ENCODE results near the gene ACADVL. TPM values are rescaled to one million over a fixed set of nuclear protein-coding genes. Genes with fewer than 3 reads are reported as not detected.

ACADVL gene
- total RNA-seq, 1 experiment from 2014 or later = 305 TPM

- CTCF ChIA-PET = no interaction called here
- Histone ChIP-seq H3K36me3 (ENCODE audit: control insufficient read depth, insufficient read depth, low read length) (peaks cover 4% of the 10 kb centered on the region), H3K4me3 (ENCODE audit: low read depth in 2 of 2, low read length in 2 of 2) (no peak overlapping the region), H3K9me3 (ENCODE audit: control insufficient read depth, insufficient read depth, low read depth, low read length) (no peaks in the 10 kb centered on the region), H3K27me3 (ENCODE audit: control insufficient read depth, insufficient read depth, low read length) (no peaks in the 10 kb centered on the region), H3K27ac (ENCODE audit: low read length) (no peak overlapping the region), H3K4me1 (ENCODE audit: control insufficient read depth, insufficient read depth, low read length) (no peaks in the 10 kb centered on the region)
- intact Hi-C loops (cut with micrococcal nuclease; ENCODE audit: unreplicated experiment) = no loop called here
- POLR2A ChIA-PET = no interaction called here
- in situ Hi-C loops (cut with HindIII; ENCODE audit: low pct_unique_long_range_greater_than_20kb, low sequenced_read_pairs) = no loop called here
- BruUV-seq (replicated peaks) = no TSS peak
- ATAC-seq (no peak), DNase-seq (ENCODE audit: low read depth, low spot score) (no peak)
- TF ChIP-seq POLR2AphosphoS5 (IDR thresholded peaks at IDR 0.05; ENCODE audit: low read depth, low read length) (no peak), TCF7L2 (IDR thresholded peaks at IDR 0.05; ENCODE audit: low read depth, low read length) (no peak), REST (IDR thresholded peaks at IDR 0.05; ENCODE audit: insufficient read depth in 1 of 2, low read depth in 2 of 2, low read length in 1 of 2) (no peak), CTCF (IDR thresholded peaks at IDR 0.05) (no peak), SIN3A (IDR thresholded peaks at IDR 0.05; ENCODE audit: borderline replicate concordance, insufficient read depth, low read depth, low read length) (no peak)
These were observed 16.3 kb upstream of the ACADVL start for GRCh38 chr17:7203391-7203790.

- no peak for ATAC-seq
These were observed 15.4 kb upstream of the ACADVL start for GRCh38 chr17:7204336-7204735.

More at GRCh38 chr17:7204336-7204735, 15.4 kb upstream of the ACADVL start:
- intact Hi-C loops (cut with micrococcal nuclease; ENCODE audit: unreplicated experiment) = no loop called here
- no peak for DNase-seq (ENCODE audit: low read depth, low spot score)
- POLR2A ChIA-PET = no interaction called here
- Histone ChIP-seq H3K4me1 (ENCODE audit: control insufficient read depth, insufficient read depth, low read length) (no peaks in the 10 kb centered on the region), H3K9me3 (ENCODE audit: control insufficient read depth, insufficient read depth, low read depth, low read length) (no peaks in the 10 kb centered on the region), H3K27me3 (ENCODE audit: control insufficient read depth, insufficient read depth, low read length) (no peaks in the 10 kb centered on the region), H3K4me3 (ENCODE audit: low read depth in 2 of 2, low read length in 2 of 2) (no peak overlapping the region; a peak in 1 of 4 replicates), H3K36me3 (ENCODE audit: control insufficient read depth, insufficient read depth, low read length) (peaks cover 4% of the 10 kb centered on the region), H3K27ac (ENCODE audit: low read length) (no peak overlapping the region)
- CTCF ChIA-PET = no interaction called here
- no peak for TF ChIP-seq REST (IDR thresholded peaks at IDR 0.05; ENCODE audit: insufficient read depth in 1 of 2, low read depth in 2 of 2, low read length in 1 of 2)
- no peak for TF ChIP-seq SIN3A (IDR thresholded peaks at IDR 0.05; ENCODE audit: borderline replicate concordance, insufficient read depth, low read depth, low read length)
- no peak for TF ChIP-seq CTCF (IDR thresholded peaks at IDR 0.05)
- no peak for TF ChIP-seq POLR2AphosphoS5 (IDR thresholded peaks at IDR 0.05; ENCODE audit: low read depth, low read length)
- no peak for TF ChIP-seq TCF7L2 (IDR thresholded peaks at IDR 0.05; ENCODE audit: low read depth, low read length)
- BruUV-seq (replicated peaks) = no TSS peak
- in situ Hi-C loops (cut with HindIII; ENCODE audit: low pct_unique_long_range_greater_than_20kb, low sequenced_read_pairs) = no loop called here
